HCT116 (cell line): ENCODE data around the gene TEK. TPM values are rescaled to one million over a fixed set of nuclear protein-coding genes. Genes with fewer than 3 reads are reported as not detected.

Source experiments
- ATAC-seq: fragments of 200-7000 bp; cut with Tn5 transposase; 2 replicates; pipeline ENCODE4 v1.9.1; 2020; ENCODE audit warnings: mild to moderate bottlenecking, moderate library complexity
- BruUV-seq: library from RNA; stranded (reverse); fragments of 400-500 nt; replicated peaks from 2 replicates; lab custom pipeline; 2021; lab: Mats Ljungman, UMichigan
- CTCF ChIA-PET: fragments of 300-600 bp; sonication (Branson Sonifier 250); formaldehyde crosslinking; loops from one replicate; lab custom pipeline; 2021; ENCODE audit warnings: antibody characterized with exemption; lab: Charles Lee
- POLR2A ChIA-PET: fragments of 300-600, 350-600 bp; sonication (Branson Sonifier 250); formaldehyde crosslinking; loops from one replicate; lab custom pipeline; 2021; ENCODE audit warnings: antibody characterized with exemption; lab: Charles Lee
- RAD21 ChIA-PET, 2 experiments: fragments of 300-600 bp; sonication (Branson Sonifier 250); formaldehyde crosslinking; loops; one replicate each; lab custom pipeline; 2023; ENCODE audit warnings: low total read pairs in 2 of 2; ENCODE audit not compliant: uncharacterized antibody in 2 of 2, unreplicated experiment in 2 of 2, low non-redundant PET in 1 of 2; lab: Charles Lee
- DNase-seq: peaks from one replicate; pipeline ENCODE4 v3.0.0-alpha.2; 2010; ENCODE audit warnings: low read depth, low spot score
- H2AFZ ChIP-seq: fragments of 200-600 bp; shearing (Covaris generic), sonication (generic); 2 replicates; pipeline ENCODE4 v1.6.1; 2017; ENCODE audit warnings: low read depth, mixed run types, mixed read lengths, antibody characterized with exemption, low read length; ENCODE audit not compliant: poor library complexity, severe bottlenecking
- H3K27ac ChIP-seq: 2 replicates; pipeline ENCODE4 v1.5.1; 2012; ENCODE audit warnings: low read depth, low read length
- H3K27me3 ChIP-seq: fragments of 200-600 bp; sonication (generic); 2 replicates; pipeline ENCODE4 v1.6.1; 2016; ENCODE audit warnings: mixed run types, low read length, mixed read lengths; ENCODE audit not compliant: insufficient read depth
- H3K36me3 ChIP-seq, 2 experiments: fragments of 200-500 bp in 1 of 2; fragments of 200-600 bp in 1 of 2; sonication (Bioruptor generic) in 1 of 2; sonication (generic) in 1 of 2; 2 replicates each; pipeline versions ENCODE4 v1.5.1 to v1.6.1; 2014 to 2016; ENCODE audit warnings: low read length in 2 of 2, inconsistent platforms in 1 of 2, mixed read lengths in 1 of 2, mixed run types in 1 of 2; ENCODE audit not compliant: insufficient read depth in 2 of 2, control insufficient read depth in 1 of 2
- H3K4me1 ChIP-seq, 2 experiments: fragments of 200-600 bp in 1 of 2; sonication (generic) in 1 of 2; 2 replicates each; pipeline versions ENCODE4 v1.5.1 to v1.6.1; 2012 to 2017; ENCODE audit warnings: low read length in 2 of 2, inconsistent platforms in 1 of 2, mild to moderate bottlenecking in 1 of 2, mixed read lengths in 1 of 2, mixed run types in 1 of 2, moderate library complexity in 1 of 2; ENCODE audit not compliant: insufficient read depth in 2 of 2, control insufficient read depth in 1 of 2
- H3K4me2 ChIP-seq: fragments of 200-600 bp; sonication (generic); 2 replicates; pipeline ENCODE4 v1.6.1; 2017; ENCODE audit warnings: mixed run types, low read length, mixed read lengths
- H3K4me3 ChIP-seq, 2 experiments: fragments of 200-600 bp in 1 of 2; sonication (generic) in 1 of 2; replicated peaks in 1 of 2; 2 replicates each; pipeline ENCODE4 v1.5.1; 2011 to 2016; ENCODE audit warnings: low read length in 2 of 2, control low read depth in 1 of 2, low read depth in 1 of 2, mild to moderate bottlenecking in 1 of 2, mixed read lengths in 1 of 2, mixed run types in 1 of 2
- H3K79me2 ChIP-seq: fragments of 200-600 bp; sonication (generic); 2 replicates; pipeline ENCODE4 v1.6.1; 2017; ENCODE audit warnings: mild to moderate bottlenecking, mixed run types, low read length, moderate library complexity, mixed read lengths; ENCODE audit not compliant: insufficient read depth
- H3K9ac ChIP-seq: fragments of 200-600 bp; sonication (generic); 2 replicates; pipeline ENCODE4 v1.6.1; 2016; ENCODE audit warnings: low read length, mixed read lengths
- H3K9me2 ChIP-seq: fragments of 200-600 bp; sonication (generic), shearing (Covaris generic); 2 replicates; pipeline ENCODE4 v1.6.1; 2017; ENCODE audit warnings: mixed run types, mild to moderate bottlenecking, moderate library complexity; ENCODE audit not compliant: insufficient read depth
- H3K9me3 ChIP-seq, 2 experiments: fragments of 200-500 bp in 1 of 2; fragments of 200-600 bp in 1 of 2; sonication (Bioruptor generic) in 1 of 2; sonication (generic) in 1 of 2; 2 replicates each; pipeline ENCODE4 v1.6.1; 2014 to 2017; ENCODE audit warnings: low read length in 2 of 2, mixed read lengths in 2 of 2, inconsistent platforms in 1 of 2, low read depth in 1 of 2, mild to moderate bottlenecking in 1 of 2, mixed run types in 1 of 2, moderate library complexity in 1 of 2; ENCODE audit not compliant: control insufficient read depth in 1 of 2, insufficient read depth in 1 of 2
- H4K20me1 ChIP-seq: fragments of 200-600 bp; sonication (generic), shearing (Covaris generic); 2 replicates; pipeline ENCODE4 v1.6.1; 2017; ENCODE audit warnings: mixed run types, mild to moderate bottlenecking, moderate library complexity; ENCODE audit not compliant: insufficient read depth
- CBX3 ChIP-seq: IDR thresholded peaks from 2 replicates; pipeline ENCODE4 v1.6.1; 2012; ENCODE audit warnings: low read depth
- CEBPB ChIP-seq: IDR thresholded peaks from 2 replicates; pipeline ENCODE4 v1.6.1; 2012; ENCODE audit warnings: low read depth
- ELF1 ChIP-seq: IDR thresholded peaks from 2 replicates; pipeline ENCODE4 v1.6.1; 2012; ENCODE audit warnings: low read depth, borderline replicate concordance
- EZH2phosphoT487 ChIP-seq: fragments of 200-600 bp; IDR thresholded peaks from 2 replicates; pipeline ENCODE4 v1.6.1; 2018; ENCODE audit warnings: antibody characterized with exemption, borderline replicate concordance
- FOSL1 ChIP-seq: IDR thresholded peaks from 2 replicates; pipeline ENCODE4 v1.6.1; 2012; ENCODE audit warnings: low read depth
- JUND ChIP-seq: IDR thresholded peaks from 2 replicates; pipeline ENCODE4 v1.6.1; 2012
- POLR2AphosphoS5 ChIP-seq: IDR thresholded peaks from 2 replicates; pipeline ENCODE4 v1.6.1; 2011; ENCODE audit warnings: mild to moderate bottlenecking, low read depth, low read length, moderate library complexity
- RAD21 ChIP-seq: IDR thresholded peaks from 2 replicates; pipeline ENCODE4 v1.6.1; 2012; ENCODE audit warnings: low read depth, mild to moderate bottlenecking
- SIN3A ChIP-seq: IDR thresholded peaks from 2 replicates; pipeline ENCODE4 v1.6.1; 2012; ENCODE audit warnings: low read depth
- SP1 ChIP-seq: IDR thresholded peaks from 2 replicates; pipeline ENCODE4 v1.6.1; 2012; ENCODE audit warnings: low read depth
- SRF ChIP-seq: IDR thresholded peaks from 2 replicates; pipeline ENCODE4 v1.6.1; 2012; ENCODE audit warnings: low read depth
- TCF7L2 ChIP-seq: IDR thresholded peaks from 2 replicates; pipeline ENCODE4 v1.7.0; 2011; ENCODE audit warnings: borderline replicate concordance, inconsistent platforms; ENCODE audit not compliant: insufficient read depth, insufficient read length; ENCODE audit errors: extremely low read depth
- ZFX ChIP-seq: fragments of 450-650 bp; IDR thresholded peaks from 2 replicates; pipeline ENCODE4 v1.6.1; 2017
- ZNF274 ChIP-seq: fragments of 200-500 bp; sonication (Bioruptor generic); IDR thresholded peaks from 2 replicates; pipeline ENCODE4 v1.6.1; 2014; ENCODE audit warnings: mild to moderate bottlenecking, low read depth, low read length, inconsistent platforms
- intact Hi-C: fragments of 100-400 bp; cut with micrococcal nuclease; formaldehyde crosslinking; loops from 2 replicates; pipeline ENCODE4 v1.10.0; 2022
- total RNA-seq: library from RNA; stranded (reverse); gene quantifications from one replicate; pipeline ENCODE4 v1.2.1, GENCODE V29; 2021; ENCODE audit not compliant: unreplicated experiment
- TF ChIP-seq, protein P1 (sequence below): IDR thresholded peaks from 2 replicates; pipeline ENCODE4 v1.6.1; 2012
- TF ChIP-seq, protein P2 (sequence below): IDR thresholded peaks from 2 replicates; pipeline ENCODE4 v1.6.1; 2012

Gene TEK
- total RNA-seq, 1 experiment from 2014 or later: 0.15 TPM

DNA sequence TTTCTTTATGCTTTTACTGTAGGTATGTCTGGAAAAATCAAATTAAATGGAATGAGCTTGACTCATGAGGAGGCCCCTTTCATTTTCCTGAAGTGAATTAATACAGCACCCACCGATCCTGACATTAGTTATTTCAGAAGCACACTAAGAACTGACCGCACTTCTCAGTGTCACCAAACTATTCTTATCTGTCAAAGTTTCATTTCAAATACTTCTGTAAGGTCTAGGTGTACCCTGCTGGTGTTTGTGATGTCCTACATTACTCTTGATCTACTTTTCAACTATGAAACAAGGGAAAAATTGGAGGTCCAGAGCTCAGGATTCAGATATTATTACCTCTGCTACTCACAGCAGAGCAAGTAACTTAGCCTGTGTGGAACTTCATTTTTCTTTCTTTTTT, 1.8 kb upstream of the TEK start:
- H3K27me3 ChIP-seq: no peaks in the 10 kb centered on the region
- no peak overlapping the region for H3K4me2 ChIP-seq
- peaks cover 11 to 14% of the 10 kb centered on the region in 2 experiments for H3K4me1 ChIP-seq
- H4K20me1 ChIP-seq: no peaks in the 10 kb centered on the region
- H3K4me3 ChIP-seq: no peak overlapping the region
- no peak for ATAC-seq
- no peaks in the 10 kb centered on the region for H3K9me3 ChIP-seq
- ChIA-PET POLR2A (no interaction called here), CTCF (no interaction called here), RAD21 (no interaction called here)
- no peak overlapping the region for H3K27ac ChIP-seq
- H3K36me3 ChIP-seq: no peaks in the 10 kb centered on the region
- no TSS peak for BruUV-seq
- no peaks in the 10 kb centered on the region for H3K79me2 ChIP-seq
- intact Hi-C loops: no loop called here
- no peak for DNase-seq
- H3K9ac ChIP-seq: no peak overlapping the region
- no peaks in the 10 kb centered on the region for H3K9me2 ChIP-seq
- no peak overlapping the region for H2AFZ ChIP-seq
- TF ChIP-seq RAD21 (no peak), ZFX (no peak), CBX3 (no peak), POLR2AphosphoS5 (no peak), TCF7L2 (no peak), SIN3A (no peak), ELF1 (no peak), EZH2phosphoT487 (no peak), ZNF274 (no peak), CEBPB (no peak), FOSL1 (no peak)
- TF ChIP-seq, protein P1, sequence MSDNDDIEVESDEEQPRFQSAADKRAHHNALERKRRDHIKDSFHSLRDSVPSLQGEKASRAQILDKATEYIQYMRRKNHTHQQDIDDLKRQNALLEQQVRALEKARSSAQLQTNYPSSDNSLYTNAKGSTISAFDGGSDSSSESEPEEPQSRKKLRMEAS: no peak
- TF ChIP-seq, protein P2, sequence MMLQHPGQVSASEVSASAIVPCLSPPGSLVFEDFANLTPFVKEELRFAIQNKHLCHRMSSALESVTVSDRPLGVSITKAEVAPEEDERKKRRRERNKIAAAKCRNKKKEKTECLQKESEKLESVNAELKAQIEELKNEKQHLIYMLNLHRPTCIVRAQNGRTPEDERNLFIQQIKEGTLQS: no peak

DNA sequence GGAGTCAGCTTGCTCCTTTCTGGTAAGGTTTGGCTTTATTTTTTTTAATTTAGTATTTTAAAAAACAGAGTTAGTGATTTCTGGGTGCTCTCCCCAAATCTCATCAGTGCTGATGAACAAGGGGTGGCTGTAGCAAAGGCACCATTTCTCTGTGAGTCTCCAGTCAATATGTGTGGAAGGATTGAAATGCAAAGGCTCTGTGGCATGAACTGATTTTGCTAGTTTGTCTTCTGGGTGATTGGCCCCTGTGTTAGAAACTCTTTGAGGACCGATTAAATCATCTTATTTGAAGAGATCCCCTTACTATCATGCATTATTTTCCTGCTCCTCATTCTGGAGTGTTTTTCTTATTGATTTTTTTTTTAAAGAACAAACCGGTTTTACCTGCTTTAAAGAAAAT, 596 bp downstream of the TEK start:
- ATAC-seq (no peak), DNase-seq (no peak)
- no TSS peak for BruUV-seq
- Histone ChIP-seq H3K4me3 (no peak overlapping the region), H3K9ac (no peak overlapping the region), H2AFZ (no peak overlapping the region), H3K9me3 (no peaks in the 10 kb centered on the region), H3K9me2 (no peaks in the 10 kb centered on the region), H3K27ac (no peak overlapping the region), H3K36me3 (no peaks in the 10 kb centered on the region), H3K4me2 (no peak overlapping the region), H4K20me1 (no peaks in the 10 kb centered on the region), H3K4me1 (peaks cover 11 to 14% of the 10 kb centered on the region in 2 experiments), H3K27me3 (no peaks in the 10 kb centered on the region), H3K79me2 (no peaks in the 10 kb centered on the region)
- POLR2A ChIA-PET: no interaction called here
- CTCF ChIA-PET: no interaction called here
- intact Hi-C loops: no loop called here
- RAD21 ChIA-PET: no interaction called here
- 0 out of 2 replicates have a peak, but pooled peaks have one; percentile 18 for TF ChIP-seq SP1
- no peak for TF ChIP-seq JUND
- TF ChIP-seq CEBPB: no peak
- TF ChIP-seq SRF: no peak
- TF ChIP-seq, protein P1: no peak
- TF ChIP-seq FOSL1: no peak
